Measurements from ENCODE around the gene PML.

- TF ChIP-seq EZH2phosphoT487 (IDR thresholded peaks at IDR 0.05; ENCODE audit: low read depth, severe bottlenecking, unreplicated experiment) (no peak), CTCF (IDR thresholded peaks at IDR 0.05; ENCODE audit: poor library complexity) (no peak), EZH2 (IDR thresholded peaks at IDR 0.05; ENCODE audit: borderline replicate concordance) (no peak)
Observed at GRCh38 chr15:73997986-73998385, 3.5 kb downstream of the PML start.

All from hepatocyte (in vitro differentiated cells).